Tibial artery (tissue), 4 donors: Measurements from ENCODE around the gene CHMP6.

ENCODE experiments used
- DNase-seq, 2 donors: peaks; one replicate each; pipeline ENCODE4 v3.0.0-alpha.2; 2019
- H3K27ac ChIP-seq, 2 donors: fragments of 200-600 bp; sonication (generic) in 1 of 2; 1 replicate in 1 of 2; 2 replicates in 1 of 2; pipeline ENCODE4 v1.5.1; 2018 to 2019; ENCODE audit warnings: mild to moderate bottlenecking in 1 of 2
- H3K27me3 ChIP-seq, 2 donors: fragments of 200-600 bp; sonication (generic) in 1 of 2; one replicate each; pipeline versions ENCODE4 v1.5.1 to v1.6.0; 2016 to 2019
- H3K36me3 ChIP-seq, 3 donors: fragments of 200-600 bp; sonication (generic) in 2 of 3; one replicate each; pipeline ENCODE4 v1.5.1; 2016 to 2019; ENCODE audit warnings: mild to moderate bottlenecking in 2 of 3
- H3K4me1 ChIP-seq, 4 donors: fragments of 200-600 bp; sonication (generic) in 2 of 4; 1 replicate in 3 of 4; 2 replicates in 1 of 4; pipeline ENCODE4 v1.5.1; 2016 to 2019
- H3K4me3 ChIP-seq, 2 donors: fragments of 200-600 bp; sonication (generic) in 1 of 2; 1 replicate in 1 of 2; 2 replicates in 1 of 2; pipeline ENCODE4 v1.5.1; 2018 to 2019; ENCODE audit warnings: mild to moderate bottlenecking in 2 of 2
- H3K9me3 ChIP-seq, 3 donors: fragments of 200-600 bp; sonication (generic) in 1 of 3; one replicate each; pipeline ENCODE4 v1.5.1; 2016 to 2019
- intact Hi-C: fragments of 100-400 bp; cut with DNase I; formaldehyde crosslinking; loops from one replicate; pipeline ENCODE4 v1.15.0; 2023; ENCODE audit warnings: low total_unique reads
- TF ChIP-seq, protein P1 (sequence below), 2 experiments: fragments of 200-600 bp in 1 of 2; fragments of 450-650 bp in 1 of 2; IDR thresholded peaks; one replicate each; pipeline ENCODE4 v1.5.1; 2017 to 2019; ENCODE audit warnings: antibody characterized with exemption in 2 of 2, mild to moderate bottlenecking in 1 of 2, moderate library complexity in 1 of 2

Gene CHMP6

DNA sequence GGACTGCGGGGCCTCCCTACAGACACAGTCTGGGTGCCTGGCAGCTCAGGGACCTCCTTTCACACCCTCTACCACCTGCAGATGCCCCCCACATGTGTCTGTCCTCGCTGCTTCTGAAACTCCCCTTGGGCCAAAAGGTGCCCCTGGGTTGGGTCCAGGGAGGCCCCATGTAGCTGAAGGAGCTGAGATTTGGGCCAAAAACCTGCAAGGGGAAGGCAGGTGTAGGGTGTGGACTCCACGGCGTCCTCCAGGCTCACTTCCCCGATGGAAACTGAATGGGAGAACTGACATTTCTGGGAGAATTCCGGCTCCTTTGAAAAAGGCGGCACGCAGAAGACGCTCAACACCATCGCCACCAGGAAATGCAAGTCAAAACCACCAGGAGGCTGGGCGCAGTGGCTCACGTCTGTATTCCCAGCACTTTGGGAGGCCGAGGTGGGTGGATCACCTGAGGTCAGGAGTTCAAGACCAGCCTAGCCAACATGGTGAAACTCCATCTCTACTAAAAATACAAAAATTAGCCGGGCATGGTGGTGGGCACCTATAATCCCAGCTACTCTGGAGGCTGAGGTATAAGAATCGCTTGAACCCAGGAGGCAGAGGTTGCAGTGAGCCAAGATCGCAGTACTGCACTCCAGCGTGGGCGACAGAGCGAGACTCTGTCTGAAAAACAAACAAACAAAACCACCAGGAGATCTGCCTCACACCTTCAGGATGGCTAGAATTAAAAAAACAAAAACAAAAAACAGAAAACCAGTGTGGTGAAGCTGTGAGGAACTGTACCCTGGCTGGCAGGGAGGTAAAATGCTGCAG lies 30.1 kb downstream of the CHMP6 start:
- Histone ChIP-seq H3K4me1 (peaks cover 0 to 33% (median 26%) of the 10 kb centered on the region in 4 donors), H3K4me3 (no peak overlapping the region), H3K36me3 (no peaks in the 10 kb centered on the region), H3K27me3 (peaks cover 0 to 36% of the 10 kb centered on the region in 2 donors), H3K9me3 (no peaks in the 10 kb centered on the region), H3K27ac (no peak overlapping the region)
- intact Hi-C loops, result loop anchor here (5.0 kb wide), 1 partner anchor 81 kb away; no protein-coding TSS in a partner anchor
- no peak for DNase-seq
- TF ChIP-seq, protein P1, sequence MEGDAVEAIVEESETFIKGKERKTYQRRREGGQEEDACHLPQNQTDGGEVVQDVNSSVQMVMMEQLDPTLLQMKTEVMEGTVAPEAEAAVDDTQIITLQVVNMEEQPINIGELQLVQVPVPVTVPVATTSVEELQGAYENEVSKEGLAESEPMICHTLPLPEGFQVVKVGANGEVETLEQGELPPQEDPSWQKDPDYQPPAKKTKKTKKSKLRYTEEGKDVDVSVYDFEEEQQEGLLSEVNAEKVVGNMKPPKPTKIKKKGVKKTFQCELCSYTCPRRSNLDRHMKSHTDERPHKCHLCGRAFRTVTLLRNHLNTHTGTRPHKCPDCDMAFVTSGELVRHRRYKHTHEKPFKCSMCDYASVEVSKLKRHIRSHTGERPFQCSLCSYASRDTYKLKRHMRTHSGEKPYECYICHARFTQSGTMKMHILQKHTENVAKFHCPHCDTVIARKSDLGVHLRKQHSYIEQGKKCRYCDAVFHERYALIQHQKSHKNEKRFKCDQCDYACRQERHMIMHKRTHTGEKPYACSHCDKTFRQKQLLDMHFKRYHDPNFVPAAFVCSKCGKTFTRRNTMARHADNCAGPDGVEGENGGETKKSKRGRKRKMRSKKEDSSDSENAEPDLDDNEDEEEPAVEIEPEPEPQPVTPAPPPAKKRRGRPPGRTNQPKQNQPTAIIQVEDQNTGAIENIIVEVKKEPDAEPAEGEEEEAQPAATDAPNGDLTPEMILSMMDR (IDR thresholded peaks at IDR 0.05), result no peak

DNA sequence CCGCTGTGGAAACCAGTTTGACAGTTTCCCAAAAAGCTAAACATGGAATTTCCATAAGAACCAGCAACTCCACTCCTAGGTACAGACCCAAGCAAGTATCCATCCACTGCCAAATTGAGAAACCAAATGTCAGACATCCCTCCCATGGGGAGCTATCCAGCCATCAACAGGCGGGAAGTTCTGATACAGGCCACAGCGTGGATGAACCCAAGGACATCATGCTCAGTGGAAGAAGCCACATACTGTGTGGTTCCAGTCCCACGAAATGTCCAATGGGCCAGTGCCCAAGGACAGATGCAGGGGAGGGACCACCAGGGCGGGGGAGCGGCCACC lies 30.7 kb downstream of the CHMP6 start:
- no peak overlapping the region for H3K27ac ChIP-seq
- intact Hi-C loops, result loop anchor here (5.0 kb wide), 1 partner anchor 80 kb away; no protein-coding TSS in a partner anchor
- DNase-seq, result no peak
- no peaks in the 10 kb centered on the region for H3K9me3 ChIP-seq
- TF ChIP-seq, protein P1 (IDR thresholded peaks at IDR 0.05), result no peak
- no peaks in the 10 kb centered on the region for H3K36me3 ChIP-seq
- no peak overlapping the region for H3K4me3 ChIP-seq
- H3K27me3 ChIP-seq, result peaks cover 0 to 36% of the 10 kb centered on the region in 2 donors
- peaks cover 0 to 39% (median 32%) of the 10 kb centered on the region in 4 donors for H3K4me1 ChIP-seq

DNA sequence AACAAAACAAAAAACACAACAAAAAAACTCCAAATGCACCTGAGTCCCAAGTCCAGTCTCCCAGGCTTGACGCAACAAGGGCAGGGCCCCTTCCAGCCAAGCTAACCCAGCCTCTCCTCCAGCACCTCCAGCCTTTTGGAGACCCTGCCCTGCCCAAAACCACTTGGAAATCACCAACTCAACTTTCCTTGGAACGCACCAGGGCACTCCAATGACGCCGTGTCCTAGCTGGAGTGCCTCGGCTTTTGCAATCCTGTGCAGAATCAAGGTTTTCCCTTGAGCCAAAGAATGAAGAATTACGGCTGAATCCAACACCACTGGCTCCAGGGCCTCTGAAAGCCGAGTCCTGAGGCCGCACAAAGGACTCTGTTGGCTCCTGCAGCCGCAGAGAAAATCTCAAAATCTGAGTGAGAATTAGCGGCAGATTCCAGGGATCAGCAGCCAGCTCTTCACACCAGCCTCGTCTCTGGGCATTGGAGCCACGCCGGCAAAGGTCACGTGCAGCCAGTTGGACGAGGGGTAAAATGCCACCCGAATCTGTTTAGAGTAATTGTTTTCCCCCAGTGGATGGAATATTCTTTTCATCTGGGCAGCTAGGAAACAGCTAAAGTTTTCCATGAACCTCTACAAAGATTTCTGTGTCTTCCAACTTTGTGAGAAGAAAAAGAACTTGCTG lies 33.6 kb downstream of the CHMP6 start:
- no peak overlapping the region for H3K4me3 ChIP-seq
- intact Hi-C loops, result no loop called here

GRCh38 chr17:81025741-81026129 lies 34.1 kb downstream of the CHMP6 start:
- TF ChIP-seq, protein P1 (IDR thresholded peaks at IDR 0.05), result no peak
- Histone ChIP-seq H3K36me3 (no peaks in the 10 kb centered on the region), H3K27me3 (peaks cover 0 to 66% of the 10 kb centered on the region in 2 donors), H3K4me3 (no peak overlapping the region), H3K4me1 (peaks cover 0 to 40% (median 27%) of the 10 kb centered on the region in 4 donors), H3K27ac (no peak overlapping the region), H3K9me3 (no peaks in the 10 kb centered on the region)
- no peak for DNase-seq
- intact Hi-C loops, result no loop called here

More for the DNA sequence above, 33.6 kb downstream of the CHMP6 start:
- TF ChIP-seq, protein P1 (IDR thresholded peaks at IDR 0.05), result no peak
- Histone ChIP-seq H3K9me3 (no peaks in the 10 kb centered on the region), H3K4me1 (peaks cover 0 to 44% (median 30%) of the 10 kb centered on the region in 4 donors), H3K27ac (no peak overlapping the region), H3K27me3 (peaks cover 0 to 64% of the 10 kb centered on the region in 2 donors), H3K36me3 (no peaks in the 10 kb centered on the region)
- DNase-seq, result no peak

GRCh38 chr17:81026266-81027036 lies 34.8 kb downstream of the CHMP6 start:
- no peak overlapping the region for H3K27ac ChIP-seq
- TF ChIP-seq, protein P1 (IDR thresholded peaks at IDR 0.05), result no peak
- intact Hi-C loops, result no loop called here
- H3K27me3 ChIP-seq, result peaks cover 0 to 70% of the 10 kb centered on the region in 2 donors
- peaks cover 0 to 33% (median 20%) of the 10 kb centered on the region in 4 donors for H3K4me1 ChIP-seq
- no peaks in the 10 kb centered on the region for H3K9me3 ChIP-seq
- no peak overlapping the region for H3K4me3 ChIP-seq
- DNase-seq, result no peak
- H3K36me3 ChIP-seq, result no peaks in the 10 kb centered on the region
